SIG-M5 treated with dmso at 0.1 percent for 504 hours (cell line): ENCODE measurements around the gene KAT2B.

ENCODE experiments used
- DNase-seq: peaks from one replicate; lab custom pipeline; 2025; ENCODE audit not compliant: unreplicated experiment; lab: John Stamatoyannopoulos, UW

The KAT2B gene

DNA sequence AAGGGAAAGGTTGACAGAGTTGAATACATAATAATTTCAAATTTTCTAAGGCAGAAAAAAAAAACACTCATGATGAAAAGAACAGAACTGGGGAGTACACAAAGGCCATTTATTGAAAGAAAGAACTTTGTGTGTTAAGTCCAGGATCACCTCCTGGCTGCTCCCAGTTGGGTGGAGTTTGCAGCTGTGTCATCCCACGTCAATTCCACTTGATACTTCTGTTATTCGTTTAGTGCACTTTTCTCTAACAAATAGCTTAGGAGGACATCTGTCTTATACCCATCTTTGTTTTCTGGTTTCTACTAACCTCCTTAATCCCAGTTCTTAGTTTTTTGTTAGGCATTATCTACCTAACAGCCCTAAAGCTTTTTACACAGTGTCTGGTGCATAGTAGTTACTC lies 101.1 kb downstream of the KAT2B start:
- DNase-seq = no peak

DNA sequence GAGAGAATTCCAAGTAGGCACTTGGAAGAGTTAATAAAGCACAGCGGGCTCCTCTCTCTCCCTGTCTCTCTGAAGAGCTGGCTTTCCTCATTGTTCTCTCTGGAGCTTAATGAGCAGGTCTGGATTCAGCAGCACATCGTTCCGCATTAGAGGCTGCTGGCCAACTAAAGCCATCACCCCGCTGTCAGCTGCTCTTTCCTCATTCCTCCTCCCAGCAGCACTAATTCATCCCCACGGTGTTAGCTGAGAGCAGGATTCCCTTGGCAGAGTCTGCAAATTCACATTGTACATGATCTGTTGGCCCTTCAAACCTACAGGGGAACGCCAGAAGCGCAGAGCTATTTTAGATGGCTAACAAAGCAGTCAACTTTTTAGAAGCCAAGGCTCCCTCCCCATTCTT lies 101.6 kb downstream of the KAT2B start:
- no peak for DNase-seq

- DNase-seq = no peak
Measured at GRCh38 chr3:20142517-20142916, 102.3 kb downstream of the KAT2B start.

- no peak for DNase-seq
Measured at GRCh38 chr3:20143519-20143918, 103.3 kb downstream of the KAT2B start.

DNA sequence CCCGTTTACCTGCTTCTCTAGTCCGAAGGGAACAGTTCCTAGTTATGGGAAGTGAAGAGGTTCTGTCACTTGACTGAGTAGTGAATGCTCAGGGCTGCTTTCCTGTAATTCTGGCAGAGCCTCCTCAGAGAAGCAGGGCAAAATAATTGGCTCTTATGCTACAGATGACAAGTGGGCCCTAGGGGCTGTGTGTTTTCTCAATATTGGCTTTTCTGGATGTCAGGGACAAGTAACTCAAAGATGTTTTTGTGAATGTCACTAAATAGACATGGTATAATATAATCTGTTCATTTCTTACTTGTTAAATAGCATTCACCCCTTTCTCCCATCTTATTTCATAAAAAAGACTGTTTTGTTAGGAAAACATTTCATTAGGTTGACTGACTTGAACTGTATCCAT lies 105.6 kb downstream of the KAT2B start:
- no peak for DNase-seq

GRCh38 chr3:20146301-20146700 lies 106.1 kb downstream of the KAT2B start:
- no peak for DNase-seq

DNA sequence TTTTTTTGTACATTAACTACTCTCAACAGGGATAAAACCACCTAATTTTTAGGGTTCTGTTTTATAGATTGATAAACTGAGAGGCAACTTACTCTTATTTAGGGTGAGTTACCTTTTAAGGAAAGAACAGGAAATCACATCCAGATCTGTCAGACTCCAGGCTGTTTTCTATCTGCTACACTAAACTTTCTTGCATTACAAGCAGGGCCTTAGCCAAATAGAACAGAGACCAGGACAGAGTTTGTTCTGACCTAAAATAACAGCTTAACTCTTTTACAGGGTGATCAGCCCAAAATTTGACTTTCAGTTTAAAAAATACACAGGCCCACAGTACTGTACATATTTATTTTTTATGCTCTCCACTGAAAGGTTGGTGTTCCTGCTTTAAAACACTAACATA lies 107.1 kb downstream of the KAT2B start:
- no peak for DNase-seq

DNA sequence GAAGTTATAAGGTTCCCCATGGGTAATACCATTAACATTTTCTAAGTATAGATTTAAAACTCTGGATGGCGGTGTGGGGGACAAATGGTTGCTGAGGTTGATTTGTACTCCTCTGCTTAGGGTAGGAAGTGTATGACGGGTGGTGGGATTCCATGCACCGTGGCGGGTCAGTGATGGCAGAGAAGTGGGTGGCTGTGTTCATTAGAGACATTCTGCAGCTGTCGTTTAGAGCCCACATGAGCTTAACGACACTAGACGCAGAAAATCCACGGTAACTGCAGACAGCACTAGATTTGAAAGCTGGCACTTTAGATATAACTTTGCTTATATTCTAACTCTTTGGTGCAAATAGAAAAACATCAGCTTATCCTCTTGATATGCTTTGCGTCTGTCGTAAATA lies 108.2 kb downstream of the KAT2B start:
- no peak for DNase-seq

DNA sequence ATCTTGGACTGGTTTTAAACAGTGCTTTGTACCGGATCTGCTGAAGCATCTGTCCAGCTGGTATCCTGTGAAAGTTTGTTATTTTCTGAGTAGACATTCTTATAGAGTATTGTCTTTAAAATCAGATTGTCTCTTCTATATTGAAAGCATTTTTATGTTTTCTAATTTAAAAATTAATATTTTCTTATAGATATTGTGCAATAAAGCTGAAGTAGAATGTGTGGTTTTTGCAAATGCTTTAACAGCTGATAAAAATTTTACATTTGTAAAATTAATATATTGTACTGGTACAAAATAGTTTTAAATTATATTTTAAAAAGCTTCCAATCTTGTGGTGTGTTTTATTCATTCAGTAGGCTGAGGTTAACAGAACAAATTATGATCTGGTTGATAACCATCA lies 113.8 kb downstream of the KAT2B start:
- DNase-seq = no peak

DNA sequence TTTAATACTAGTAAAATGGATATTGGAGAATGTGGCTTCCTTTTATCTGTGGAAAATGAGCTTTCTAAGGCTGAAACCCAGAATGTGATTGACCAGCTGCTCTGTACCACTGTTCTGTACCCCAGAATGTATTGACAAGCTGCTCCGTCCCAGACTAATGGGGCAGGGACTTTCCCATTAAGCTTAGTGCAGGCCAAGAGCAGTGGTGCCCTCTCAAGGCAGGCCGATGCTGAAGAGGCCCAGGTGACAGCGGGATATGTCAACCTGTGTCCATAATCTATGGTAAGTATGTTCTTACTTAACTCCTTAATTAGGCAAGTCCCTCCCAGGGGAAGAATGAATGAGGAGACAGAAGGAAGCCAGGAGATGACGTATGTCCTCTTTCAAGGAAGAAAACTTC lies 114.7 kb downstream of the KAT2B start:
- DNase-seq = no peak

- no peak for DNase-seq
Measured at GRCh38 chr3:20160230-20160629, 120.0 kb downstream of the KAT2B start.

DNA sequence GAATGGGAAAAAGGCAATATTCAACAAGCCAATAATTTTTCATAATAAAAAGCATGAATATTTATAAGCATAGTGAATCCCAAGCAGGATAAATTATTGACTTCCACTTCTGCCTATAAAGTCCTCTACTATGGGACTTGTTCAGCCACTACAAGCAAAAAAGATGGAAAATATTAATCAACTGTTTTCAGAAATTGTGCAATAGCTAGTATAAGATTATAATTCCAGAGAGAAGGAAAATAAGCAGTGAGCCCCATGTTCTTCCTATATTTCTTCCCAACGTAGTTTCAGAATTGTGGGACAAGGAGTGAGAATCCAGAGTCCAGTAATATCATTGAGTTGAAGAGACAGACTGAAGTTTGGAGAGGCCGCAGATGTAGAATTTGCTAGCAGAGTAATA lies 121.5 kb downstream of the KAT2B start:
- DNase-seq = no peak

- DNase-seq = no peak
Measured at GRCh38 chr3:20173844-20174410, 133.7 kb downstream of the KAT2B start.

DNA sequence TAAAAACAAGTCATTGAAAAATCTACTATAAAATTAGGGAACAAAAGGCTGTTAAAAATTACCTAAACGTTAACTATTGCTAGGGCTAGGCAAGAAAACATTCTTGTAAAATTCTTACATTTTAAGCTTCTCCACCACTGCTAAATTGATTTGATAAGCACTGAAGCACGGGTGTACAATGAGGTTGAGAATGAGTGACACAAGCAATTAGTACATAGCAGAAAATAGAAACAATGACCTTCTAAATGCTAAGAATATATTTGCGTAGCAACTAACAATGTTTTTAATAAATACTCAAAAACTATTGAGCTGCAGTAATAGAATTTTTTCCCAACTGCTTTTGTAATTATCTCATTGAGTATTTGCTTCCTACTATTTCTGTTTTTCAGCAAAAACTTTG lies 141.0 kb downstream of the KAT2B start:
- no peak for DNase-seq

DNA sequence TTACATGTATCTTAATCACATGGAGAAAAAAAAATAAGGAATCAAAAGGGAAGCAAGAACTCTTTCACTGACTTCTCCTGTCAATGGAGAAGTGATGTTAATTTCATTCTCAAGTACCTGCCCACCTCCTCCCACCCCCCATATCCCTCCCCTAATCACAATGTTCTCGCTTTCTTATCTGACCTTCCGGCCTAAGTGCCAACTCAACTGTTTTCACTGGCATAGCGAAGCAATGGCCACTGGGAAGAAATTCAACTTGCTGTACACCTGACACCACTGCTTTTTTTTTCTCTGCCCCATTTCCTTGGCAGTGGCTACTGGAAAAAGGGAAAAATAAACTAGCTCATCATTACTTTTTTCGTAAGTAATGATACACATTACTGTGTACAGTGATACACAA lies 142.0 kb downstream of the KAT2B start:
- DNase-seq = no peak

DNA sequence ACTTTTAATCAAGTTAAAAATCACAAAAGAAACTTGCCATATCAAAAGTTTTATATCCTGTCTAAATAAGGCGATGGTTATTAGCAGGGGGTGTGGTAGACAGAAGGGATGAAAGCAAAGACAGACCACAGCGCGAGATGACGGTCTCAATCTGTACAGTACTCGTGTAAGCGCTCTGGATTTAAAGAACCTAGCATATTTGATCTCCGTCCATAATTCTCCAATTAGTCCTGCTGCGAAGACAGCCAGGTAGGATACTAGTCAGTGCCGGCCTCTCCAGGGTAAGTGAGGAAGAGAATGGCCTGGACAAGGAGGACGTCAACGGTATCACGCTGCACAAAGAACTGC lies 145.1 kb downstream of the KAT2B start:
- peak; percentile 52 for DNase-seq

- peak; percentile 97 for DNase-seq
Measured at GRCh38 chr3:20185679-20186599, 145.7 kb downstream of the KAT2B start, which contains the start of gene SGO1. SGO1 (minus strand) TSS chr3:20186206; CDS start chr3:20184027, 2,179 bp downstream.

DNA sequence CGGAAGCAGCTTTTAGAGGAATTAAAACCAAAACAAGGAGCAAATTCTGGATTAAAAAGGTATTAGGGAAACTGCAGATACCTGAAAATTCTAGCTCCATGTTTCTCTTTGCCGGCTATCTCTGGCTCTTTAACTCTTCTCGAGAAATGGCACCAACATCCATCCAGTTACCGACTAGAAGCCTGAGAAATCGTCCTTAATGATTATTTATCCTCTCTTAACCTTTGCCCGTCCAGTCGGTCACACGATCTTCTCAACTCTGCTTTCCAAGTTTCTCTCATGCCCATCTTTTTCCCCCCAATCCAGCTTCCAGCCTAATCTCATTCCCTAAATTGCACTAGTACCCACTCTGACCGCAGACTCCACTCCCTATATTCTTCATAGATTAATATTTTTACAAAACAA lies 146.4 kb downstream of the KAT2B start:
- no peak for DNase-seq

DNA sequence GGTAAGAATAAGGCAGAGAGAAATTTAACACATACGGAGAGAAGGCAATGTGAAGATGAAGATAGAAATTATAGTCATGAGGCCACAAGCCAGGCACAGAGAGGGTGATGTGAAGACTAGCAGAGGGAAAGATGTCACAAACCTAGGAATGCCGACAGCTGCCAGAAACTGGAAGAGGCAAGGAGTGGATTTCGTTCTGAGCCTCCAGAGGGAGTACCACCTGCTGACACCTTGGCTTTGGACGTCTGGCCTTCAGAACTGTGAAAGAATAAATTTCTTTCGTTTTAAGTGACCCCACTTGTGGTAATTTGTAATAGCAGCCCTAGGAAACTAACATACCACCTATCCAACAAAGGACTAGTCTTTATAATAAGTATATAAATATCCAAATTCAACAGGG lies 150.7 kb downstream of the KAT2B start:
- no peak for DNase-seq

- no peak for DNase-seq
Measured at GRCh38 chr3:20194793-20195460, 154.7 kb downstream of the KAT2B start.

DNA sequence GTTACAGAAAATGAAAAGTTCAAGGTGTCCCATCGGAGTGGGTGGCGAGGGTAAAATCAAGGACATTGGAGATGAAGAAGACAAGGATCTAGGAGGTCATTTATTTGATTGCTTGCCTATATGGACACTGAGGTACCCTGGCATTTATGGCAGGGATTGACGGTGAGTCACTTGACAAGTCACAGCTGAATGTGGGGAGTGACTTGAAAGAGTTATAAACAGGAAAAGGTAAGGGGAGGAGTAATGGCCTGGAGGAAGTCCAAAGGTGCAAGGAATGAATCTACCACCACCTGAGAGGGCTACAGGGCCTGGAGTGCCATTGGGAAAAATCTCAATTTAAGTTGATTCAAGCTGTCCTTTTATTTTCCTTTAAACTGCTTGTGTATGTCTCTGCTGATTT lies 157.5 kb downstream of the KAT2B start:
- DNase-seq = no peak

DNA sequence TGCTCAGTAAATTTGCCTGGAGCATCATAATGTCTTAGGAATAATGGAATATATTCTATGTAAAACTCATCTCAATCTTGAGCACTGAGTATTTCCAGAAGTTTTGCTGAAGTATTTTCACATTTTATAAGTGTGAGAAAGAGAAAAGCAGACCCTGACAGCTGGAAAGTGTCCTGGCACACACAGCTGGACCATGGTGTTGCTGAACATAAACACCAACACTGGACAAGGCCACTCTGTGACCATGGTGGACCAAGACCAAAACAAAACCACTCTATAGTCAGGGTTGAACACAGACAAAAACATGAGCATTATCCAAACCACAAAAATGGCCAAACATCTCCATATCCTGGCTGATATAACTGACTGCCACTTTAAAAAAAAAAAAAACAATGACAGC lies 160.9 kb downstream of the KAT2B start:
- DNase-seq = no peak
